ENCODE data around the gene PIGT. TPM values are rescaled to one million over a fixed set of nuclear protein-coding genes. Genes with fewer than 3 reads are reported as not detected.

Gene PIGT
- total and polyA plus RNA-seq, 2 of the 13 experiments (the other 11 are each of a cell fraction or from before 2014, with no cell fraction given), result 65.9 to 74.1 TPM

DNA sequence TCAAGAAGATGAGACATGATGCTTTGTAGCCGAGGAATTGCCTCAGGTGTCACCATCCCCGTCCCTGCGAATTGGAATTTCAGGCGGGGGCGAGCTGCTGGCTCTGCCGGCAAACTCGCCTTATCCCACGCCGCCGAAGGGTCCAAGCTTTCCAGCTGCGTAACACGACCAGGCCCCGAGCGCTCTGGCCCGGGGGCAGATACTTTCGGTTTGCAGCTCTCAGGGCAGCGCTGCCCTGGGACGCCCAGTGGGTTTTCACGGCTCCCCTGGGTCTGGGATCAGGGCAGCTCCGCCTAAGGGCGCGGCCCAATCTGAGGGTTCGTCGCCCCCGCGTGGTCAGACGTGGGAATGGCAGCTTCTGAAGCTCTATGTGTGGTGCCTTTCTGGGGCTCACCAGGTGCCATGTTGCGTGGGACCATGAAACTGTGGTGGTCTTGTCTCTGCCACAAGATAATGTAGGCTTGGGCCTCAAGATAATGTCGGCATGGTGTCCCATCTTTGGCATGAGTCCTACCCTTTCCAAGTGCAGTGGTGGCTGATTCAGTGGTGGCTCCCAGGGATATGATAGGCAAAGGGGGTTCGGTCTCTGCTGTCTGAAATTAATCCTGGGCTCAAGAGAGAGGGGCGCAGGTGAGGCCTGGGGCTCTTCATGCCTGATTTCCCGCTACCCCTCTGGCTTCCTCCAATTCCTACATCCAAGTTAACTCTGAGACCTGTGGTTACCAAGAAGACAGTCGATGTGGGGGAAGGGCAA lies 21.0 kb downstream of the PIGT start (continued):
- TF ChIP-seq ESRRA (CRISPR knock-in tag; IDR thresholded peaks at IDR 0.05; ENCODE audit: low read depth), result peak; percentile 76; the same call in 1 of the 2 replicates
- TF ChIP-seq HDAC1 (CRISPR knock-in tag; IDR thresholded peaks at IDR 0.05), result peak; percentile 46; the same call in 1 of the 2 replicates
- TF ChIP-seq TBX3 (IDR thresholded peaks at IDR 0.05; ENCODE audit: borderline replicate concordance), result no peak
- TF ChIP-seq, protein P1, sequence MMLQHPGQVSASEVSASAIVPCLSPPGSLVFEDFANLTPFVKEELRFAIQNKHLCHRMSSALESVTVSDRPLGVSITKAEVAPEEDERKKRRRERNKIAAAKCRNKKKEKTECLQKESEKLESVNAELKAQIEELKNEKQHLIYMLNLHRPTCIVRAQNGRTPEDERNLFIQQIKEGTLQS (CRISPR knock-in tag; IDR thresholded peaks at IDR 0.05), result no peak; the same call in 1 of the 2 replicates
- no peak for TF ChIP-seq ZNF333 (CRISPR knock-in tag; IDR thresholded peaks at IDR 0.05; ENCODE audit: borderline replicate concordance)
- TF ChIP-seq POLR2AphosphoS2 (IDR thresholded peaks at IDR 0.05; ENCODE audit: low read depth, low read length), result no peak
- no peak for TF ChIP-seq CBX1 (IDR thresholded peaks at IDR 0.05; ENCODE audit: low read depth)
- TF ChIP-seq, protein P2, sequence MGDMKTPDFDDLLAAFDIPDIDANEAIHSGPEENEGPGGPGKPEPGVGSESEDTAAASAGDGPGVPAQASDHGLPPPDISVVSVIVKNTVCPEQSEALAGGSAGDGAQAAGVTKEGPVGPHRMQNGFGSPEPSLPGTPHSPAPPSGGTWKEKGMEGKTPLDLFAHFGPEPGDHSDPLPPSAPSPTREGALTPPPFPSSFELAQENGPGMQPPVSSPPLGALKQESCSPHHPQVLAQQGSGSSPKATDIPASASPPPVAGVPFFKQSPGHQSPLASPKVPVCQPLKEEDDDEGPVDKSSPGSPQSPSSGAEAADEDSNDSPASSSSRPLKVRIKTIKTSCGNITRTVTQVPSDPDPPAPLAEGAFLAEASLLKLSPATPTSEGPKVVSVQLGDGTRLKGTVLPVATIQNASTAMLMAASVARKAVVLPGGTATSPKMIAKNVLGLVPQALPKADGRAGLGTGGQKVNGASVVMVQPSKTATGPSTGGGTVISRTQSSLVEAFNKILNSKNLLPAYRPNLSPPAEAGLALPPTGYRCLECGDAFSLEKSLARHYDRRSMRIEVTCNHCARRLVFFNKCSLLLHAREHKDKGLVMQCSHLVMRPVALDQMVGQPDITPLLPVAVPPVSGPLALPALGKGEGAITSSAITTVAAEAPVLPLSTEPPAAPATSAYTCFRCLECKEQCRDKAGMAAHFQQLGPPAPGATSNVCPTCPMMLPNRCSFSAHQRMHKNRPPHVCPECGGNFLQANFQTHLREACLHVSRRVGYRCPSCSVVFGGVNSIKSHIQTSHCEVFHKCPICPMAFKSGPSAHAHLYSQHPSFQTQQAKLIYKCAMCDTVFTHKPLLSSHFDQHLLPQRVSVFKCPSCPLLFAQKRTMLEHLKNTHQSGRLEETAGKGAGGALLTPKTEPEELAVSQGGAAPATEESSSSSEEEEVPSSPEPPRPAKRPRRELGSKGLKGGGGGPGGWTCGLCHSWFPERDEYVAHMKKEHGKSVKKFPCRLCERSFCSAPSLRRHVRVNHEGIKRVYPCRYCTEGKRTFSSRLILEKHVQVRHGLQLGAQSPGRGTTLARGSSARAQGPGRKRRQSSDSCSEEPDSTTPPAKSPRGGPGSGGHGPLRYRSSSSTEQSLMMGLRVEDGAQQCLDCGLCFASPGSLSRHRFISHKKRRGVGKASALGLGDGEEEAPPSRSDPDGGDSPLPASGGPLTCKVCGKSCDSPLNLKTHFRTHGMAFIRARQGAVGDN (CRISPR knock-in tag; IDR thresholded peaks at IDR 0.05), result peak; percentile 85
- TF ChIP-seq, protein P3, sequence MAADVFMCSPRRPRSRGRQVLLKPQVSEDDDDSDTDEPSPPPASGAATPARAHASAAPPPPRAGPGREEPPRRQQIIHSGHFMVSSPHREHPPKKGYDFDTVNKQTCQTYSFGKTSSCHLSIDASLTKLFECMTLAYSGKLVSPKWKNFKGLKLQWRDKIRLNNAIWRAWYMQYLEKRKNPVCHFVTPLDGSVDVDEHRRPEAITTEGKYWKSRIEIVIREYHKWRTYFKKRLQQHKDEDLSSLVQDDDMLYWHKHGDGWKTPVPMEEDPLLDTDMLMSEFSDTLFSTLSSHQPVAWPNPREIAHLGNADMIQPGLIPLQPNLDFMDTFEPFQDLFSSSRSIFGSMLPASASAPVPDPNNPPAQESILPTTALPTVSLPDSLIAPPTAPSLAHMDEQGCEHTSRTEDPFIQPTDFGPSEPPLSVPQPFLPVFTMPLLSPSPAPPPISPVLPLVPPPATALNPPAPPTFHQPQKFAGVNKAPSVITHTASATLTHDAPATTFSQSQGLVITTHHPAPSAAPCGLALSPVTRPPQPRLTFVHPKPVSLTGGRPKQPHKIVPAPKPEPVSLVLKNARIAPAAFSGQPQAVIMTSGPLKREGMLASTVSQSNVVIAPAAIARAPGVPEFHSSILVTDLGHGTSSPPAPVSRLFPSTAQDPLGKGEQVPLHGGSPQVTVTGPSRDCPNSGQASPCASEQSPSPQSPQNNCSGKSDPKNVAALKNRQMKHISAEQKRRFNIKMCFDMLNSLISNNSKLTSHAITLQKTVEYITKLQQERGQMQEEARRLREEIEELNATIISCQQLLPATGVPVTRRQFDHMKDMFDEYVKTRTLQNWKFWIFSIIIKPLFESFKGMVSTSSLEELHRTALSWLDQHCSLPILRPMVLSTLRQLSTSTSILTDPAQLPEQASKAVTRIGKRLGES (CRISPR knock-in tag; IDR thresholded peaks at IDR 0.05; ENCODE audit: borderline replicate concordance), result no peak
- no peak for TF ChIP-seq CHD2 (IDR thresholded peaks at IDR 0.05; ENCODE audit: low read depth, low read length)
- TF ChIP-seq SKI (IDR thresholded peaks at IDR 0.05; ENCODE audit: partially characterized antibody), result peak; percentile 51
- TF ChIP-seq IKZF1 (IDR thresholded peaks at IDR 0.05), result no peak
- TF ChIP-seq ZNF382 (CRISPR knock-in tag; IDR thresholded peaks at IDR 0.05; ENCODE audit: borderline replicate concordance), result no peak
- no peak for TF ChIP-seq ZNF720 (CRISPR knock-in tag; IDR thresholded peaks at IDR 0.05)
- peak; percentile 27; the same call in 1 of the 2 replicates for TF ChIP-seq MAZ (IDR thresholded peaks at IDR 0.05; ENCODE audit: borderline replicate concordance, low read depth, low read length)
- peak; percentile 89 for TF ChIP-seq MAZ (CRISPR knock-in tag; IDR thresholded peaks at IDR 0.05; ENCODE audit: low read depth)
- TF ChIP-seq, protein P4, sequence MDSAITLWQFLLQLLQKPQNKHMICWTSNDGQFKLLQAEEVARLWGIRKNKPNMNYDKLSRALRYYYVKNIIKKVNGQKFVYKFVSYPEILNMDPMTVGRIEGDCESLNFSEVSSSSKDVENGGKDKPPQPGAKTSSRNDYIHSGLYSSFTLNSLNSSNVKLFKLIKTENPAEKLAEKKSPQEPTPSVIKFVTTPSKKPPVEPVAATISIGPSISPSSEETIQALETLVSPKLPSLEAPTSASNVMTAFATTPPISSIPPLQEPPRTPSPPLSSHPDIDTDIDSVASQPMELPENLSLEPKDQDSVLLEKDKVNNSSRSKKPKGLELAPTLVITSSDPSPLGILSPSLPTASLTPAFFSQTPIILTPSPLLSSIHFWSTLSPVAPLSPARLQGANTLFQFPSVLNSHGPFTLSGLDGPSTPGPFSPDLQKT (CRISPR knock-in tag; IDR thresholded peaks at IDR 0.05; ENCODE audit: borderline replicate concordance), result no peak
- TF ChIP-seq, protein P5, sequence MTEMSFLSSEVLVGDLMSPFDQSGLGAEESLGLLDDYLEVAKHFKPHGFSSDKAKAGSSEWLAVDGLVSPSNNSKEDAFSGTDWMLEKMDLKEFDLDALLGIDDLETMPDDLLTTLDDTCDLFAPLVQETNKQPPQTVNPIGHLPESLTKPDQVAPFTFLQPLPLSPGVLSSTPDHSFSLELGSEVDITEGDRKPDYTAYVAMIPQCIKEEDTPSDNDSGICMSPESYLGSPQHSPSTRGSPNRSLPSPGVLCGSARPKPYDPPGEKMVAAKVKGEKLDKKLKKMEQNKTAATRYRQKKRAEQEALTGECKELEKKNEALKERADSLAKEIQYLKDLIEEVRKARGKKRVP (CRISPR knock-in tag; IDR thresholded peaks at IDR 0.05), result no peak
- TF ChIP-seq WIZ (CRISPR knock-in tag; IDR thresholded peaks at IDR 0.05), result no peak

All from HepG2 (cell line).